Measurements from ENCODE around the gene PKHD1.
A peak's percentile ranks its signal among the peaks of the same experiment; 100 is the strongest.
"Not testable (repeated sequence)": the region's sequence is repeated elsewhere in the genome, so short reads cannot be mapped to it uniquely, and the experiment has no call there.

The PKHD1 gene

GRCh38 chr6:51855310-51856082, 231.9 kb downstream of the PKHD1 start:
- DNase-seq (ENCODE audit: low spot score): peak; percentile 68

- DNase-seq (ENCODE audit: low spot score): no peak
Observed at GRCh38 chr6:51854876-51855275, 232.5 kb downstream of the PKHD1 start.

- DNase-seq (ENCODE audit: low spot score): no peak
Observed at GRCh38 chr6:51854347-51854746, 233.1 kb downstream of the PKHD1 start.

- not testable (repeated sequence) for DNase-seq (ENCODE audit: low spot score)
Observed at GRCh38 chr6:51853109-51853508, 234.3 kb downstream of the PKHD1 start.

- no peak for DNase-seq (ENCODE audit: low spot score)
Observed at GRCh38 chr6:51846531-51846930, 240.9 kb downstream of the PKHD1 start.

- peak; percentile 51 for DNase-seq (ENCODE audit: low spot score)
Observed at GRCh38 chr6:51844336-51844735, 243.1 kb downstream of the PKHD1 start.

- DNase-seq (ENCODE audit: low spot score): no peak
Observed at GRCh38 chr6:51843456-51844056, 243.9 kb downstream of the PKHD1 start.

- no peak for DNase-seq (ENCODE audit: low spot score)
Observed at GRCh38 chr6:51842804-51843378, 244.5 kb downstream of the PKHD1 start.

GRCh38 chr6:51842061-51842803, 245.2 kb downstream of the PKHD1 start:
- no peak for DNase-seq (ENCODE audit: low spot score)

- DNase-seq (ENCODE audit: low spot score): no peak
Observed at GRCh38 chr6:51841626-51842025, 245.8 kb downstream of the PKHD1 start.

- DNase-seq (ENCODE audit: low spot score): peak; percentile 11
Observed at GRCh38 chr6:51839726-51840374, 247.6 kb downstream of the PKHD1 start.

- peak; percentile 1 for DNase-seq (ENCODE audit: low spot score)
Observed at GRCh38 chr6:51830666-51831065, 256.7 kb downstream of the PKHD1 start.

GRCh38 chr6:51827580-51827979, 259.8 kb downstream of the PKHD1 start:
- DNase-seq (ENCODE audit: low spot score): no peak

GRCh38 chr6:51824940-51825339, 262.5 kb downstream of the PKHD1 start:
- no peak for DNase-seq (ENCODE audit: low spot score)

- DNase-seq (ENCODE audit: low spot score): no peak
Observed at GRCh38 chr6:51820555-51820954, 266.9 kb downstream of the PKHD1 start.

GRCh38 chr6:51818520-51819022, 268.8 kb downstream of the PKHD1 start:
- no peak for DNase-seq (ENCODE audit: low spot score)

- DNase-seq (ENCODE audit: low spot score): no peak
Observed at GRCh38 chr6:51817832-51818231, 269.6 kb downstream of the PKHD1 start.

- no peak for DNase-seq (ENCODE audit: low spot score)
Observed at GRCh38 chr6:51814418-51814817, 273.0 kb downstream of the PKHD1 start.

- no peak for DNase-seq (ENCODE audit: low spot score)
Observed at GRCh38 chr6:51813904-51814303, 273.5 kb downstream of the PKHD1 start.

- DNase-seq (ENCODE audit: low spot score): no peak
Observed at GRCh38 chr6:51812231-51812630, 275.2 kb downstream of the PKHD1 start.

GRCh38 chr6:51805517-51805916, 281.9 kb downstream of the PKHD1 start:
- no peak for DNase-seq (ENCODE audit: low spot score)

GRCh38 chr6:51800603-51801002, 286.8 kb downstream of the PKHD1 start:
- DNase-seq (ENCODE audit: low spot score): no peak
